Measurements from ENCODE around the gene MORN4.
A peak's percentile ranks its signal among the peaks of the same experiment; 100 is the strongest.
"Not testable (repeated sequence)": the region's sequence is repeated elsewhere in the genome, so short reads cannot be mapped to it uniquely, and the experiment has no call there.

MORN4 gene

DNA sequence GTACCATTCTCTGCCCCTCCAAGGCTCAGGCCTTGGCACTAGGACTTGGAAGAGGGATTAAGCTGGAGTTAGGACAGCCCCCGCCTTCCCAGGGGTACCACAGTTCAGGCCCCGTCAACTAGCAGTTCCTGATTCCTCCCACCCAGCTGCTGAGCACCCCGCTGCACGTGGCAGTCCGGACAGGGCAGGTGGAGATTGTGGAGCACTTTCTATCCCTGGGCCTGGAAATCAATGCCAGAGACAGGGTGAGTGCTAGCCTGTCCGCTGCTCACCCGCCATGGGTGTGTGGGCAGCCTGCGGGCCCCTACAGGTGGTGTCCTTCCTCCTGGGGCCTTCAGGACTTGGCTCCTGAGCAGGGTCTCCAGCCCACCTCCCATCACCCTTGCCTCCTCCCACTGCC lies 51.1 kb downstream of the MORN4 start:
- DNase-seq: no peak
- no peak for TF ChIP-seq GATA1 (IDR thresholded peaks at IDR 0.05; ENCODE audit: low read depth, low read length)
- no peak for TF ChIP-seq POLR2A (IDR thresholded peaks at IDR 0.05; ENCODE audit: low read length)

DNA sequence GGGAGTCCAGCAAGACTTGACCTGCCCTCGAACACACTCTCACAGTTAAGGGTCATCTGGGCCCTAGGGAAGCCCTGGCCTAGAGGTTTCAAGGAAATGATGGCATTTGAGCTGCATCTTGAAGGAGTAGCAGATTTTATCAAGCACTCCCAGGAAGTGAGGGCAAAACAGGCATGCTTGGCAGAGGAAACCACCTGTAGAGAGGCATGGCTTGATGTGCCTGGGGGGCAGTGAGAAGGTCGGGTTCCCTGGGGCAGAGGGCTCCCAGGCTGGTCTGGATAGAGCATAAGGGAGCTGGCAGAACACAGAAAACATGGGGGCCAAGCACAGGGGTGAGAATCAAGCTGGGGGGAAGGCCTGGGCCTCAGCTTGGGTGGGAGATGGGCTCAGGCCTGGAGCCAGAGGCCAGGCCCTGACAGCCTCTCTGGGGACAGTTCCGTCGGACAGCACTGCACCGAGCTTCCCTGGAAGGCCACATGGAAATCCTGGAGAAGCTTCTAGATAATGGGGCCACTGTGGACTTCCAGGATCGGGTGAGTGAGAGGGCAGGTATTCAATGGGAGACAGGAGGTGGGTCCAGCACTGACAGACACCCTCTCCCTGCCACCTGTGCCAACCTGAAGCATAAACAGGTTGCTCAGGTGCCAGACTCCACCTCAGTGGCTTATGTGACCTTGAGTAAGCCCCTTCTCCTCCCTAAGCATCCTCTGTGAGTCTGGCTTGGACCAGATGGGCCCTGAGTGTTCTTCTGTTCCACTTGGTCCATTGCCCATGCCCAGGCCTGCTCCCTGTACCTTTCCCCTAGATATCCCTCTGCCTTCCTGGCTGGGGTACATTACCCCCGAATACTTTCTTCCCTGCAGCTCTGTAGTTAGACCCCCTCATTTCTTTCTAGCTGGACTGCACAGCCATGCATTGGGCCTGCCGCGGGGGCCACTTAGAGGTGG lies 52.6 kb downstream of the MORN4 start:
- no peak for DNase-seq
- TF ChIP-seq GATA1 (IDR thresholded peaks at IDR 0.05; ENCODE audit: low read depth, low read length) (no peak), POLR2A (IDR thresholded peaks at IDR 0.05; ENCODE audit: low read length) (no peak)

DNA sequence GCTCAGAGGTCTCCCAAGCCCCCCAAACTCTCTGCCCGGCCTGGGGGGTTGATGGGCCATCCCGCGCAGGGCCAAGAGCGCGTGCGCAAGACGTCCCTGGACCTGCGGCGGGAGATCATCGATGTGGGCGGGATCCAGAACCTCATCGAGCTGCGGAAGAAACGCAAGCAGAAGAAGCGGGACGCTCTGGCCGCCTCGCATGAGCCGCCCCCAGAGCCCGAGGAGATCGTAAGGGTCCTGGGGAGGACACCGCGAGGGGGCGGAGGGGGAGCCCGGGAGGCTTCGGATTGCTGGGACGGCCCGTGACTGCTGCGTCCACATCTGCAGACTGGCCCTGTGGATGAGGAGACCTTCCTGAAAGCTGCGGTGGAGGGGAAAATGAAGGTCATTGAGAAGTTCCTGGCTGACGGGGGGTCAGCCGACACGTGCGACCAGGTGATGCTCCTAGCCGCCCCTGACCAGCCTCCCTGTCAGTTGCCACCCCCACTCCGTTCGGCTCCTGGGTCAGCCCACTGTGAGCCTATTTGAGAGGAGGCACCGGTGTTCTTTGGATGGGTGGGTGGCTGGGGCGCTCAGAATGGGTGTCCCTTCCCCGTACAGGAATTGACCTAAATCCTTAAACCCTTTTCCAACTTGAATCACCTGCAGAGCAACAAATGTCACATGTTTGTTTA lies 55.0 kb downstream of the MORN4 start:
- TF ChIP-seq POLR2A (IDR thresholded peaks at IDR 0.05; ENCODE audit: low read length) (no peak), GATA1 (IDR thresholded peaks at IDR 0.05; ENCODE audit: low read depth, low read length) (no peak)
- DNase-seq: no peak

DNA sequence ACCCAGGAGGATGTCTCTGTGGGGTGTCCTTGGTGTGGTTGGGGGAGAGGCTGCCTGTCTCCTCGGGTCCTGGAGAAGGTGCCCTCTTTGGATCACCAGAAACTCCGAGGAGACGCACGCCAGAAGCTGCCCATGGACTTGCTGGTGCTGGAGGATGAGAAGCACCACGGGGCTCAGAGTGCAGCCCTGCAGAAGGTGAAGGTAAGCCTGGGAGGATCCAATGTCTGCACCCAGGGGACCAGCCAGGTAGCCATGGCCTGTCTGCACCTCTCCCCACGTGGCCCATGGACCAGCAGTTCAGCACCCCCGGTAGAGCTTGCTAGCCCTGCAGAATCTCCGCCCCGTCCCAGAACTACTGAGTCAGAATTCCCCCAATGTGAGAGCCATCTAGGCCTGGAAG lies 55.6 kb downstream of the MORN4 start:
- no peak for TF ChIP-seq POLR2A (IDR thresholded peaks at IDR 0.05; ENCODE audit: low read length)
- no peak for TF ChIP-seq GATA1 (IDR thresholded peaks at IDR 0.05; ENCODE audit: low read depth, low read length)
- no peak for DNase-seq

DNA sequence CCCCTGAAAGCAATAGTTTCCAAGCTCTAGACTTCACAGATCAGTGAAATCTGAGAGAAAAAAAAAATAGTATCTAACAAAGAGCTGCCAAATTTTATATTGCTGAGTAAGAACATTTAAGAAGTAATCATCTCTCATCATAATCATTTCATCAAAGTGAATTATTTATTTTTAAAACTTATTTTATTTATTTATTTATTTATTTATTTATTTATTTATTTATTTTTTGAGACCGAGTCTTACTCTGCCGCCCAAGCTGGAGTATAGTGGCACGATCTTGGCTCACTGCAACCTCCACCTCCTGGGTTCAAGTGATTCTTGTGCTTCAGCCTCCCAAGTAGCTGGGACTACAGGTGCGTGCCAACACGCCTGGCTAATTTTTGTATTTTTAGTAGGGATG lies 56.8 kb downstream of the MORN4 start:
- DNase-seq: not testable (repeated sequence)

DNA sequence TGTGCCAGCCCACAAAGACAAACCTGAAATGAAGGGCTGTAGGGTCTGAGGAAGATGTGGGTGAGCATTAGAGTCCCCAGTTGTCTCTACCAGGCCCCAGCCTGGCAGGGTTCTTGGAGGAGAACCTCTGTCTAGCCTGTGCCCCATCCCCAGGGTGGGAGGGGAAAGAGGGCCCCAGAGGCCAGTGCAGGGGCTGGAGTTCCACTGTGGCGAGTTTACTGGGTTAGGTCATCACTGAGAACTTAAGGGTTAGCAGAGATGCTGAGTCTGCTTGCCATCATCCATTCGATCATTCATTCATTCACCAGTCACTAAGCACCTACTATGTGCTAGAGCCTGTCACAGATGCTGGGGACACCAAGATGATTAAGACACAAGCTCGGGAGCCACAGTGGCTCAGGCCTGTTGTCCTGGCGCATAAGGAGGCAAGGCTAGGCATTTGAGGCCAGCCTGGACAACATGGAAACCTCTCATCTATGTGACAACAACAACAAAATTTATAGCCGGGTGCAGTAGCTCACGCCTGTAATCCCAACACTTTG lies 58.1 kb downstream of the MORN4 start:
- TF ChIP-seq POLR2A (IDR thresholded peaks at IDR 0.05; ENCODE audit: low read length) (no peak), GATA1 (IDR thresholded peaks at IDR 0.05; ENCODE audit: low read depth, low read length) (no peak)
- no peak for DNase-seq

DNA sequence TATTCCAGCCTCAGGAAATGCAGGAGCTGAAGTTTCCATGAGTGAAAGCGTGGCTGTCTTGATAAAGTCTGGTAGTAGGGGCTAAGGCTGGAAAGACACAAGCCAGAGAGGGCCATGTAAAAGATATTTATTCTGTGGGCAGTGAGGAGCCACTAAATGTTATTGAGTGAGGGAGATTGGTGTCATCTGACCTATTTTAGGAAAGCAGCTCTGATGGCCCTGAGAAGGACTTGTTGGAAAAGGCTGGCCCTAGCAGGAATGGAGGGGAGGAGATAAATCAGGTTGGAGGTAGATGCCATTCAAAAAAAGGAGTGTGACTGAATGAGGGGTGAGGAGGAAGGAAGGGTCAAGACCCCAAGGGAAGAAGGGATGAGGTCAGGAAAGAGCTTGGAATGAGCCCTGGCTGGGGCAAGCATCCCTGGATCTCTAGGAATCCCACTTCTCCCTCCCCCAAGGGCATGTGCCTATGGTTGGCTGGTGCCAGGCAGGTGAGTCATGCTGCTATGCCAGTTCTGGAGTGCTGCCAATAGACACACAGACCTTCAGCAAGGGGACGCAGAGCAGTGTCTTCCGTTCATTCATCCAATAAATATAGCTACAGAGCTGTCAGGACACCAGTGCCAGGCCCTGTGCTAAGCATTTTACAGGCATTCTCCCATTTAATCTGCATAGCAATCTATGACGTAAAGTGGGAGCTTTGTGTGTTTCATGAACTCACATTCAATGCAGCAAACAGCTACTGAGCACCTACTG lies 58.8 kb downstream of the MORN4 start:
- no peak for TF ChIP-seq GATA1 (IDR thresholded peaks at IDR 0.05; ENCODE audit: low read depth, low read length)
- no peak for TF ChIP-seq POLR2A (IDR thresholded peaks at IDR 0.05; ENCODE audit: low read length)
- peak in 1 of 2 experiments; percentile 19 for DNase-seq

DNA sequence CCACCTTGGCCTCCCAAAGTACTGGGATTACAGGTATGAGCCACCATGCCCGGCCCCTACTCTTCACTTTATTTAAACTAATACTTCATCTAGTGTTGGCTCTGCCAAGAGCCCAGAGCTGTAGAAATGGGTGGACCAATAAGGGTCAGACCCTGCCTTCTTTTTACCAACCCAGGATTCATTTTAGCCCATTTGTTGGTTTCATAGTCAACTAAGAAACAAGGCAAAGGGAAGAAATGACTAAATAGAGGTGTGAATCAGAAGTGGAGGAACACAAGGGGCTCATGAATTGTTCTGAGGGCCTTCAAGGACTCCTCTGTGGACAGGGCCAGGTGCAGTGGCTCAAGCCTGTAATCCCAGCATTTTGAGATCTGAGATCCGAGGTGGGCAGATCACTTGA lies 59.6 kb downstream of the MORN4 start:
- TF ChIP-seq GATA1 (IDR thresholded peaks at IDR 0.05; ENCODE audit: low read depth, low read length) (no peak), POLR2A (IDR thresholded peaks at IDR 0.05; ENCODE audit: low read length) (no peak)
- DNase-seq: no peak

DNA sequence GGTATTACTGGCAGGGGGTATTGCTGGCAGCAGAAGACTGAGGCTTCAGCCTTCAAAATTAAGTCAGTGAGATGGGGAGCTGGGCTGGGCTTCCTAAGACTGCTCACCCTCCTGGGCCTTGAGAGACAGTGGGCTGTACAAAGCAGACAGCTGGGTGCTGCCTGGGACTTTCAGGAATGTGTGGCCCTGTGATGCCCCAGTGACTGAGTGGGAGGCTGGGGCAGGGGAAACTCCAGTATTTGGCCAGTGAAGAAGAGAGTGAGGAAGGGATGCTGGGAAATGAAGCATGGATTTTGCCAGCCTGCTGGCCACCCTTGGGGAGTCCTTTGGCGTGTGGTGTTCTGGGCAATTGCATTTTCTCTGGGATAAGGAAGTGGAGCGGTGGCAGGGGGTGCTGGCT lies 60.3 kb downstream of the MORN4 start:
- TF ChIP-seq POLR2A (IDR thresholded peaks at IDR 0.05; ENCODE audit: low read length) (no peak), GATA1 (IDR thresholded peaks at IDR 0.05; ENCODE audit: low read depth, low read length) (no peak)
- no peak for DNase-seq

DNA sequence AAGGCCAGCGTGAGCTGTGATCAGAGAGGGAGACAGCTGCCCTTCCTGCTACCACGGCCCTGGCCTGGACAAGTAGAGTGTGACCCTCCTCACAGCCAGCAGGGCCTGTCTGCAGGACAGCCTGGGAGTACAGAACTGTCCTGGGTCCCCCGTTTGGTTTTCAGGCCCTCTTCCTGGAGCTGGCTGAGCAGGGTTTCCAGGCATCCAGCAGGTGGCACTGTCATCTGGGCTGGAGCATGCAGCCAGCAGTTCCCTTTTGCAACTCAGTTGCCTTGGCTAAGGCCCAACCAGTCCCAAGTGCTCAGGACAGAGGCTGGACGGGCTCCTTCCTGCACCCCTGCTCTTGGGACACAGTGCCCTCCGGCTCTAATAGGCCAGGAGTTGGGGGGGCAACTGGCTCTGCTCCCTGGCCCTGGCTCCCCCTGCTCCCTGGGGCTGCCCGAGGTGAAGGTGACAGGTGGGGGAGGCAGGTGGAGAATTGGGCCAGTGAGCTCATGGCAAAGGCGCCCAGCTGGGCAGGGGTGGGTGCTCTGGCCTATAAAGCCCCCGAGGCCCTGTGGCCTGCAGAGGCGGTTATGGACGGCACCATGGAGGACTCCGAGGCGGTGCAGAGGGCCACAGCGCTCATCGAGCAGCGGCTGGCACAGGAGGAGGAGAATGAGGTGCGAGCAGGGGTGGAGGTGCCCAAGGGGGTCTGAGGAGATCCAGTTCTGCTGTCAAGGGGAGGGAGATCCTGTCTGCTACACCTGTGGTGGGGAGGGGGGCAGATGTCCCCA lies 60.9 kb downstream of the MORN4 start, which contains the start of gene ANKRD2:
ANKRD2 (plus strand) TSS at position 566 of the 776 bp plus-strand sequence; CDS start at position 576, 10 bp downstream.
- peak; percentile 83 to 90 for DNase-seq
- TF ChIP-seq POLR2A (IDR thresholded peaks at IDR 0.05; ENCODE audit: low read length) (no peak), GATA1 (IDR thresholded peaks at IDR 0.05; ENCODE audit: low read depth, low read length) (no peak)

DNA sequence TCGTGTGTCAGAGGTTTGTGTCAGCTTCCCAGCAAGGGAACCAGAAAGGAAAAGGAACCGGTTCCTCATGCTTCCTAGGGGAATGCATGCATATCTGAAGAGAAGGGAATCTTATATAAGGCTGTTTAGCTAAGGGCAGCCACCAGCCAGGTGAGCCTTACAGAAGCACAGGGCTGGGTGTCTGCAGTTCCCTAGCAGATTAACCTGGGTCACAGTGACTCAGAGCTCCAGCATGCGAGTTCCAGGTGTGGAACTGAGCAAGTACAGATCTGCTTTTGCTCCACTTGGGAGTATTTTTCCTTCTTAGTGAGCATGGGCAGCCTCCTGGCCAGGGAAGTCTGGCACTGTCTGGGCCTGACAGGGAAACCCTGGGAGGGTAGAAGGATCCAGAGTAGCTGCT lies 61.7 kb downstream of the MORN4 start:
- no peak for DNase-seq
- no peak for TF ChIP-seq GATA1 (IDR thresholded peaks at IDR 0.05; ENCODE audit: low read depth, low read length)
- no peak for TF ChIP-seq POLR2A (IDR thresholded peaks at IDR 0.05; ENCODE audit: low read length)

DNA sequence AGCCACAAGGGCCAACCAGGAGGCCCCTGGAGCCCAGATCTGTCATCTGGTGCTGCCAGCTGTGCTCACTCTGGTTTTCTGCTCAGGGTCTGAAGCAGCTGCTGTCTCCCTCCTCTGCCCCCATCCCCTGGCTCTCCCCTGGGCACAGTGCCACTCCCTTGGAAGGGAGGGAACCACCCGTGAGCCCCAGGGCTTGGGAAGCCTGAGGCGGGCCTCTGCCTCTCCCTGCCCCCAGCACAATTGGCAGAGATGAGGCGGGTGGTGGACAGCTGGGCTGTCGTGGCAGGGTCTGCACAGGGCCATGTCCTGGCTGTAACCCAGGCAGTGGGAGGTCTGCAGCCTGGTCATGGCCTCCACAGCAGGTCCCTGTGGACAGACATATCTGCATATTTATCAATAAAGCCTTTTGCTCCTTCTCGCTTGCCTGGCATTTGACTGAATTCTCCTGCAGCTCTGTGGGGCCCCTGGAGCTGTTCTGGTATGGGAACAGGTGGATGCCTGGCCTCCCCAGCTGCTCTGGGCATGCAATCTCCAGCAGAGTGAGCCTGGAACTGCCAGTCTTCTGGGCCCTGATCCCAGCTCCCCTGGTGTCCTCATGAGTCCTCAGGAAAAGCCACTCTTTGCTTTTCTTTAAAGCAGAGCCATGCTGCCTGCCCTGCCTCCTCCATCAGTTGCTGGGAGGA lies 62.4 kb downstream of the MORN4 start:
- TF ChIP-seq POLR2A (IDR thresholded peaks at IDR 0.05; ENCODE audit: low read length) (no peak), GATA1 (IDR thresholded peaks at IDR 0.05; ENCODE audit: low read depth, low read length) (no peak)
- no peak for DNase-seq
